ENCODE results near the gene ZAP70. TPM values are rescaled to one million over a fixed set of nuclear protein-coding genes. Genes with fewer than 3 reads are reported as not detected.
A peak's percentile ranks its signal among the peaks of the same experiment; 100 is the strongest.

ZAP70 gene
- polyA plus RNA-seq, 1 donor from 2014 or later: 4.6 TPM

DNA sequence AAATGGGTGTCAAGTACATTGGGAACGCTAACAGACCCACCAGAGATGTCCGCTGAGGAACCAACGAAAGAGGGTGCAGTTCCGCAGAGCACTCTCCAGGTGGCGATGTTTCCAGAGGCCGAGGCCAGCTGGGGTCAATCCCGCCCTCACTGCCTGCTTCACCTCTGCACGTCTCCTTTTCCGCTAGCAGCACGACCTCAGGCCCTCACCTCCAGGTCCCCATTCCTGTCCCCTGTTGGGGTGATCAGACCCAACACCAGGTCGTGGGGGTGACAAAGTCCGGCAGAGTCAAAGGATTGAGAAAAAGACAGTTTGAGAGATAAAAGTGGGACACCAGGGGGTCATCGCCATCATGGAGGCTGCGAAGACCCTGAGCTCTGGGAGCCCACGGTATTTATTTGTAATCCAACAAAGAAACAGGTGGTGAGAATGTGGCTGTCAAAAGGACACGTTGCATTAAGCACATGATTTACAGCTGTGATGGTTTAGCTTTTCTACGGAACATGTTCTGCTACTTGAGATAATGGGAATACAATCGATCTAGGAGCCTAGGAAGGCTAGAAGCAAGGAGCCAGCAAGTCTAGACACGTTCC is 27.3 kb downstream of the ZAP70 start:
- Mint-ChIP-seq H3K4me3 (peak overlapping the region in 1 of 4 donors; percentile 34), H3K27me3 (no peaks in the 10 kb centered on the region), H3K36me3 (peaks cover 10% of the 10 kb centered on the region), H3K27ac (peak overlapping the region in 1 of 3 donors; percentile 74), H3K9me3 (peaks cover 0 to 2% (median 0%) of the 10 kb centered on the region in 3 donors), H3K4me1 (peaks cover 11 to 22% (median 19%) of the 10 kb centered on the region in 3 donors)

DNA sequence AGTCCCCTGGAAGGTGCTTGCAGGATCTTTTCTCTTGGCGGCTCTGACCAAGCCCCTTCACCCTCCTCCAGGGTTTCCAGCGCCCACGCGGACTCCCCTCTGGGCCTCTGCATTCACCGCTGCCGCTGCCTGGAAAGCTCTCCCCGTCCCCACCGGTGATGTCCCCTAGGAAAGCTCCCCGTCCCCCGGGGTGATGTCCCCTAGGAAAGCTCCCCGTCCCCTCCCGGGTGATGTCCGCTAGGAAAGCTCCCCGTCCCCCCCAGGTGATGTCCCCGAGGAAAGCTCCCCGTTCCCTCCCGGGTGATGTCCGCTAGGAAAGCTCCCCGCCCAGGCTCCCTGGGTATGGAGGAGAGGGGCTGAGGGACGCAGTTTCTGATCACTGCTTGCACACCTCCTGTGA is 27.9 kb downstream of the ZAP70 start:
- peaks cover 0 to 2% (median 0%) of the 10 kb centered on the region in 3 donors for H3K9me3 Mint-ChIP-seq
- peaks cover 16 to 26% (median 21%) of the 10 kb centered on the region in 3 donors for H3K4me1 Mint-ChIP-seq
- peaks cover 9% of the 10 kb centered on the region for H3K36me3 Mint-ChIP-seq
- H3K4me3 Mint-ChIP-seq: no peak overlapping the region
- H3K27me3 Mint-ChIP-seq: no peaks in the 10 kb centered on the region
- no peak overlapping the region for H3K27ac Mint-ChIP-seq

DNA sequence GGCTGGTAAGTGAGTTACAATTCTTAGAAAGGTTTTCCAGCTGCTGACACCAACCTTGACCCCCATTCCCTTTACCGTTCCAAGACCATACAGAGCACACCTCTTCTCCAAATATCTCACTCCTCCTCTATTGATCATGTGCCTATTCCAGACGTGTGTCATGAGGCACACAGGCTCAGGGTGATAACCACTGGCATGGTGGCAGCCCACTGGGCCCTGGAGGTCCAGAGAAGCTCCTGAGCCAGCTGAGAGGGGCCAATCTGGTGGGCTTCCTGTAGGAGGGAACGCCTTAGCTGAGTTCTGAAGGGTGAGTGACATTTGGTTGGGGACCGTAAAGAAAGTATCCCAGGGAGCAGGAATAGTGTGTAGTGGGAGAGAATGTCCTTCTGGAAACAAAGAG is 28.3 kb downstream of the ZAP70 start:
- Mint-ChIP-seq H3K9me3 (peaks cover 0 to 2% (median 0%) of the 10 kb centered on the region in 3 donors), H3K4me1 (peaks cover 20 to 28% (median 24%) of the 10 kb centered on the region in 3 donors), H3K36me3 (peaks cover 9% of the 10 kb centered on the region), H3K27ac (peak overlapping the region in 1 of 3 donors; percentile 73), H3K4me3 (peak overlapping the region in 2 of 4 donors; percentile 13 to 45), H3K27me3 (no peaks in the 10 kb centered on the region)

DNA sequence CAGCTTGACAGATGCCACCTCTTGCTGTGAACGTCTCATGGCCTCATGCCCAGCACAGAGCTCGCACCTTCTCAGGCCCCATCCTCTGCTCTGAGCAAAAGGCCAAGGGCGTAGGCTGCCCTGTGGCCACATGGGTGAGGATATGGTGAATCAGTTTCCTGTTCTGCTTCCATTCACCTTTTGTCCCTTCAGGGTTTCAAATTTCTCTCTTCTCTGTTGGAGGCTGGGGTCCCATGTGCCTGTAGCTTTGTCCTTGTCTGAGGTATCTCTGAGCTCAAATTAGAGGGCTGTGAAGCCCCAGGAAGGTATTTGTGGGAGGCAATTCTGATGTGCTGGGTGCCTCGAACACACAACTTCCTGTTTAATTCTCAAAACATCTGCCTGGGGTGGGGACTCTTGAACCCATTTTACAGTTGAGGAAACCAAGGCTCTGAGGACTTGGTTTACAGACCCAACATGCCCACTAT is 29.0 kb downstream of the ZAP70 start:
- Mint-ChIP-seq H3K4me1 (peaks cover 22 to 34% (median 29%) of the 10 kb centered on the region in 3 donors), H3K27ac (peak overlapping the region in 2 of 3 donors; percentile 57 to 67), H3K27me3 (no peaks in the 10 kb centered on the region), H3K9me3 (peaks cover 0 to 2% (median 0%) of the 10 kb centered on the region in 3 donors), H3K36me3 (peaks cover 9% of the 10 kb centered on the region), H3K4me3 (no peak overlapping the region)

DNA sequence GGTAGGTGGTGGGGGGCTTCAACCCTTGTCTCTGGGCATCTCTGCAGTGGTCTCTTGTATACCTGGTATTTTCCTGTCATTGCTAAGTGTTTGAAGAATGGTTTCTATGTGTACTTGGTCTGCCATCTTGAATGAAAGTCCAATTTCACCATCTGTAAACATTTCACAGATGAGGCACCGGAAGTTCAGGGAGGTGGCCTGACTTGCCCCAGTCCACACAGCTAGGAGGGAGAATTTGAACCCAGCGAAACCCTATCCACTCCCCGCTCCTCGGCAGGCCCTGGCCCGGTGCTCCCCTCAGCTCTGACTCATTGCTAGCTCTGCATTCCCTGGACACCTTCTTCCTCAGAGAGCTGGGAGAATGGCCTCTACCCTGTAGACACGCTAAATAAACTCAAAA is 30.5 kb downstream of the ZAP70 start:
- peak overlapping the region in 2 of 3 donors; percentile 25 to 47 for H3K27ac Mint-ChIP-seq
- H3K4me3 Mint-ChIP-seq: peak overlapping the region in 2 of 4 donors; percentile 21 to 65
- no peaks in the 10 kb centered on the region for H3K27me3 Mint-ChIP-seq
- peaks cover 29 to 41% (median 32%) of the 10 kb centered on the region in 3 donors for H3K4me1 Mint-ChIP-seq
- H3K36me3 Mint-ChIP-seq: peaks cover 9% of the 10 kb centered on the region
- no peaks in the 10 kb centered on the region for H3K9me3 Mint-ChIP-seq

DNA sequence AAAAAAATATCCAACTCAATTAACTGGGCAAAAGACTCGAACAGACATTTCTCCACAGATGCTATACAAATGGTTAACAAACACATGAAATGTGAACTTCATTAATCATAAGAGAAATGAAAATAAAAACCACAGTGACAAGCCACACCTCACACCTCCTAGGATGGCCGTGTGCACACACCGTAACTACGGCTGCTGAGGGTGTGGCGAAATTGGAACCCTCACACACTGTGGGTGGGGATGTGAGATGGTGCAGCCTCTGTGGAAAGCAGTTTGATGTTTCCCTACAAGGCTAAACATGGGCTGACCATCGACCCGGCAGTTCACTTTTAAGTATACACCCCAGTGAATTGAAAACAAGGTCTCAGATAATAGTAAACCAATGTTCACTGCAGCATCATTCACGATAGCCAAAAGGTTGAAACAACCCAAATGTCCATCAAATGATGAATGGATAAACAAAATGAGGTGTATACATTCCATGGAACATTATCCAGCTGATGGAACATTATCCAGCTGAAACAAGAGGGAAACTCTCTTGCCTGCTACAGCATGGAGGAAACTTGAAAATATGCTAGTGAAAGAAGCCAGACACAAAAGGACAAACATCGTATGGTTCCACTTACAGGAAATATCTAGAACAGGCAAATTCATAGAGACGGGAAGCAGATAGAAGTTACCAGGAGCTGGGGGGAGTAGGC is 32.2 kb downstream of the ZAP70 start:
- Mint-ChIP-seq H3K27me3 (no peaks in the 10 kb centered on the region), H3K4me1 (peaks cover 26 to 37% (median 29%) of the 10 kb centered on the region in 3 donors), H3K27ac (peak overlapping the region in 1 of 3 donors; percentile 48), H3K4me3 (peak overlapping the region in 2 of 4 donors; percentile 25 to 75), H3K9me3 (peaks cover 0 to 3% (median 0%) of the 10 kb centered on the region in 3 donors), H3K36me3 (peaks cover 11% of the 10 kb centered on the region)

DNA sequence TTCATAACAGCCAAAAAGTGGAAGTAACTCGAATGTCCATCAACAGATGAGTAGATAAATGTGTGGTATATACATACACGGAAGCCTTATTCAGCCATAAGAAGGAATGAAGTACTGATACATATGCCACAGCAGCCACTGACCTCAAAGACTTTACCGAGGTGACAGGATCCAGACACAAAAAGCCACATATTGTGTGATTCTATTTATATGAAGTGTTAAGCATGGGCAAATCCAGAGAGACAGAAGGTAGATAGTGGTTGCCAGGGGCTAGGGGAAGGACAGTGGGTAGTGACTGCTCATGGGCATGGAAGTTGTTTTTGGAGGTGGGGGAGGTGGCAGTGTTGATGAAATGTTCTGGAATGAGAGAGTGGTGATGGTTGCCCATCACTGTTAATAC is 33.9 kb downstream of the ZAP70 start:
- Mint-ChIP-seq H3K27me3 (no peaks in the 10 kb centered on the region), H3K9me3 (peaks cover 0 to 3% (median 0%) of the 10 kb centered on the region in 3 donors), H3K4me3 (no peak overlapping the region), H3K4me1 (peaks cover 24 to 32% (median 30%) of the 10 kb centered on the region in 3 donors), H3K27ac (peak overlapping the region in 1 of 3 donors; percentile 2), H3K36me3 (peaks cover 9% of the 10 kb centered on the region)

DNA sequence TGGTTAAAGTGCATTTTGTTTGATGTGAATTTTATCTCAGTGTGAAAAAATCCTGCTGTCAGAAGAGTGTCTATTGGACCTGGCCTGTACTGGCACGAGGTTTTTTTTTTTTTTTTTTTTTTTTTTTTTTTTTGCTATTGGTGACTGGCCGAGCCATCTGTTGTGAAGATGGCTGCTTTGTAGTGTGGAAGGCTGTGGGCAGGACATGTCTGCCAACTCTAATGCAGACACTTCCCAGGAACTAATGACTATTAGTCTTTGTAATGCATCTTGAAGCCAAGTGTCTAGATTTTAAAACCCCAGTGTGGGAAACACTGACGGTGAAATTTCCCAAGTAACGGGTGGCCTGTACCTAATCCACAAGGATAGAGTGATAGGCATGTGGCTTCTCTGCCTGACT is 34.3 kb downstream of the ZAP70 start:
- Mint-ChIP-seq H3K4me1 (peaks cover 20 to 30% (median 29%) of the 10 kb centered on the region in 3 donors), H3K4me3 (no peak overlapping the region), H3K9me3 (peaks cover 0 to 3% (median 0%) of the 10 kb centered on the region in 3 donors), H3K27ac (peak overlapping the region in 1 of 3 donors; percentile 2), H3K27me3 (no peaks in the 10 kb centered on the region), H3K36me3 (peaks cover 9% of the 10 kb centered on the region)

DNA sequence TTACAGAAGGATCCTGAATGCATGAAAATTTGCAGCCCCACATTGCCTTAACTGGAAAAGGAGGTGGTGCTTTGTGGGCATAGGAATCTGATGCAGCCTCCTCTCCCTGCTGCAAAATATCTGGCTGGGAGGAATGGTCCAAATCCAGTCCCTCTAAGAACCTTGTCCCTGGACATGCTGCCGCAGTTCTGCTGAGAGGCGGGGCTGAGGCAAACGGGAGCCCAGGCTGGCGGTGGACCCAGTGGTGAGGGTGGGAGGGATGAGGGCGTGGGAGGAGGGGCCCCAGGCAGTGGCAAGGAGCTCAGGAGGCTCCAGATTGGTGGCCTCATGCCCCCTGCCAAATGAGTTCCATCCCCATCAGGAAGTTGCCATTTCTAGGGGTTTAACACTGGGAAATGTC is 36.2 kb downstream of the ZAP70 start:
- no peaks in the 10 kb centered on the region for H3K27me3 Mint-ChIP-seq
- H3K27ac Mint-ChIP-seq: peak overlapping the region in 2 of 3 donors; percentile 7 to 46
- H3K36me3 Mint-ChIP-seq: peaks cover 5% of the 10 kb centered on the region
- H3K4me3 Mint-ChIP-seq: no peak overlapping the region
- peaks cover 18 to 30% (median 23%) of the 10 kb centered on the region in 3 donors for H3K4me1 Mint-ChIP-seq
- H3K9me3 Mint-ChIP-seq: peaks cover 0 to 3% (median 0%) of the 10 kb centered on the region in 3 donors

DNA sequence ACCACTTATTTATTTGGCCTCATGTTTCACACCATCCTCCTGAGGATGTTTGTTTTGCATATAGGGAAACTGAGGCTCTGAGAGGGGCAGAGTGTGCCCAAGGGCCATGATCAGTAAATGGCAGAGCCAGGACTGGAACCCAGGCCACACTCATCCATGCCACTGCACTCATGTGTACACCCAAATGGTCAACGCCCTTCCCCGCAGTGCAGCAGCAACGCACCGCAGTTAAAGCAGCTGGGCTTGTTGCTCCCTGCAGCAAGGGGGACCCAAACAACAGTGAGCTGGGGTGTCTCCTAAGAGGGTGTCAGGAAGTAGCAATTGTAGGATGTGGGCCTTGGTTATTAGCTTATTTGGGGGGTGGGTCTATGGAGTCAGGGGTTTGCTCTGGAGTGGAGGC is 36.6 kb downstream of the ZAP70 start:
- no peak overlapping the region for H3K27ac Mint-ChIP-seq
- no peak overlapping the region for H3K4me3 Mint-ChIP-seq
- H3K4me1 Mint-ChIP-seq: peaks cover 18 to 30% (median 25%) of the 10 kb centered on the region in 3 donors
- peaks cover 0 to 3% (median 0%) of the 10 kb centered on the region in 3 donors for H3K9me3 Mint-ChIP-seq
- no peaks in the 10 kb centered on the region for H3K27me3 Mint-ChIP-seq
- peaks cover 10% of the 10 kb centered on the region for H3K36me3 Mint-ChIP-seq

DNA sequence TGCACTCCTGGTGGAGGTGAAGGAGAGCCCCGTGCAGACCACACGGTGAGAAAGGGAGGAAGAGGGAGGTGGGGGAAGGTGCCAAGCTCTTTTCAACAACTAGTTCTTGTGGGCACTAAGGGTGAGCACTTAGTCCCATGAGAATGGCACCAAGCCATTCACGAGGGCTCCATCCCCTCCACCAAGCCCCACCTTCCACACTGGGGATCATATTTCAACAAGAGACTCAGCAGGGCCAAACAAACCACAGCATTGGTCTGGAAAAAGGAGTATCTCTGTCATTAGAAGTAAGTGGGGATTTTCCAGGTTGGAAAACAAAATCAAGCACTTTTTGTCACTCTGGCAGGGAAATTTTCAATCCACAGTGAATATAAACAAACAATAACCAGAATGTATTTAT is 38.4 kb downstream of the ZAP70 start:
- H3K4me1 Mint-ChIP-seq: peaks cover 9 to 15% (median 13%) of the 10 kb centered on the region in 3 donors
- no peaks in the 10 kb centered on the region for H3K27me3 Mint-ChIP-seq
- peaks cover 0 to 3% (median 0%) of the 10 kb centered on the region in 3 donors for H3K9me3 Mint-ChIP-seq
- peaks cover 10% of the 10 kb centered on the region for H3K36me3 Mint-ChIP-seq
- no peak overlapping the region for H3K4me3 Mint-ChIP-seq
- peak overlapping the region; percentile 60 to 65 (median 61) for H3K27ac Mint-ChIP-seq

DNA sequence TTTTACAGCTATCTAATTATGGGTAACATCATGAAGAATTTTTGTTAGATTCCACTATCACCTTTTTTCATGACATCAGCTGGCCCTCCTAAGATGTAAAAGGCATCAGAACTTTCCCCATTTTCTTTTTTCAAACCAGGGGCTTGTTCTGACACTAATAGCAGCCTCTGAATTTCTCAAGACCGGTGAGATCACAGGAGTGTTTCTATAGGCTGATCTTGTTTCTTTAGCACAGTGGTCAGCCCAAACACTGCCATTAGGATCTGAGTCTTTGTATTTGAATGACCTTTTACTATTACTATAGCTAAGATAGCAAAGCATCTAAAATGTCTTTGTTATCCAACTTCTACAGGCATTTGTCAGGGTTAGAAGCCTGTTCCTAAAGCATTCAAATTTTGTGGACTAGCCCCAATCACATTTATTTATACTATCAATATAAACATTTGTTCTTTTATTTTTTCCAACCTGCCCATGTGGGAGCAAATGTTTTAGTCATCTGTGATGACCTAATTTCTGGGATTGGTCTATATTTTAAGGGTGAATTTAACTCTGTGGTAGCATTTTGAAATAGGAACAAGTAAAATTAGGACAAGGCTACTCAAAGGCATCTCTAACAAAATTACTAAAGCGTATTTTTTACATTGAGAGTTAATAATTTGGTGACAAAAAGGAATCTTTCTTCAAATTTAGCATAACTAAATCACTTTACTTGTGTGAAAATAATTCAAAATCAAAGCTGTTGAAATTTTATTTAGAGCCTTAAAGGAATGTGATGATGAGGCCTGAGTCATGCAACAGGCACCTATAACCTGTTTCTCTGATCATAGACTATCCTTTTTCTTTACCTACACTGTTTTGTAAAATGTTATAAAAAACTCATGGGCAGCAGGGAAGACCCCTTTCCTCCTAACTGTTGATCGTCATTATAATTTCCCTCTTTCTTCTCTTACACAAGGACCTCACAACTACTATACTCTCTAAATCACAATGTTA is 39.3 kb downstream of the ZAP70 start:
- peaks cover 4 to 13% (median 7%) of the 10 kb centered on the region in 3 donors for H3K4me1 Mint-ChIP-seq
- H3K36me3 Mint-ChIP-seq: peaks cover 10% of the 10 kb centered on the region
- H3K27me3 Mint-ChIP-seq: no peaks in the 10 kb centered on the region
- peaks cover 0 to 3% (median 0%) of the 10 kb centered on the region in 3 donors for H3K9me3 Mint-ChIP-seq
- H3K4me3 Mint-ChIP-seq: no peak overlapping the region
- peak overlapping the region in 1 of 3 donors; percentile 61 for H3K27ac Mint-ChIP-seq

DNA sequence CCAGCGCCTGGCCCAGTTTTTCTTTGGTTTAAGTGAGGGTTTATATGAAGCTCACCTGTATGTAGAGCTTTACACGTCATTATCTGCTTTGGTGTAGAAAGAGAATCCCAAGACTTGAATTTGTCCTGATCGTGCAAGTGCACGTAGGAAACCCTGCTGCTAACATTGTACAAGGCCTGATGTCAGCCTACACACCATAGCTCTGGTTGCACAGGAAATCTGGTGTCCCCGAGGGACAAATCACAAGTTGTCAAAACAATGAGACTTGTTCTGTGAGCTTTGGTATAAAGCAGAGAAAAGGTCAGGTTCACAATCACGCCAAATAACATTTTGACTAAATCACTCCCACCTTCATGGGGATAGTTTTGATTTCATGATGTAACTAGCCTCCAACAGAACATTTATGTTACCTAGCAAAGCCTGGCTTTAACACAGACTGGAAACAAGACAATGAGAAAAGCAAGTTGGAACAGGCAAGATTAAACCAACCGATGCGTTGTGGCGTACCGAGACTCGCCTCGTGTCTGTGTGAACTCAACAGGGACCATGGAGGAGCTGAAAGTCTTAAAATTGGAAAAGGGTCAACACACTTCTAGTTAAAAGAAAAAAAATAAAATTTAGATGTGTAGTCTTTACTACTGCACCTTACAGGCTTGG is 41.4 kb downstream of the ZAP70 start:
- no peaks in the 10 kb centered on the region for H3K27me3 Mint-ChIP-seq
- H3K4me1 Mint-ChIP-seq: peaks cover 0 to 6% (median 1%) of the 10 kb centered on the region in 3 donors

DNA sequence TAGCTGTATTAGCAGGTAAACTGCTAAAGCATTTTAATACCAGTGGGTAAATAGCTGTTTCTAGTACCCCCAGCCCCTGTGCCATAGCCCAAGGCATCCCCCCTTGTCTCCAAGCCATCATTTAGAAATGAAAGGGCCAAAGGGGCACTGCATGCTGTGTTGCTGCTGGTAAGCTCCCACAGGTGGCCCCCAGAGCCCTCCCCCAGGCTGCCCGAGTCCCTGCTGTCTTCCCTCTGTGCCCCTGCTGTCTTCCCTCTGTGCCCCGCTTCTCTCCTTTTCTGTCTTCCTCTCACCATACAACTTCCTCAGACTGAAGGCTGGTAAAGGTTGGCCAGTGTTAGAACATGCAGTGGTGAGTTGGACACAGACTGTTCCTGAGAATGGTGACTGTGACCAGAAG is 42.1 kb downstream of the ZAP70 start:
- Mint-ChIP-seq H3K36me3 (peaks cover 10% of the 10 kb centered on the region), H3K9me3 (no peaks in the 10 kb centered on the region), H3K4me3 (peak overlapping the region in 1 of 4 donors; percentile 37), H3K27me3 (no peaks in the 10 kb centered on the region), H3K4me1 (peaks cover 0 to 6% (median 1%) of the 10 kb centered on the region in 3 donors), H3K27ac (no peak overlapping the region)

More for the DNA sequence above, 41.4 kb downstream of the ZAP70 start:
- H3K27ac Mint-ChIP-seq: peak overlapping the region in 1 of 3 donors; percentile 78
- peaks cover 10% of the 10 kb centered on the region for H3K36me3 Mint-ChIP-seq
- no peak overlapping the region for H3K4me3 Mint-ChIP-seq
- H3K9me3 Mint-ChIP-seq: no peaks in the 10 kb centered on the region
